NCI-H460 (cell line): ENCODE measurements around the gene KBTBD12. TPM values are rescaled to one million over a fixed set of nuclear protein-coding genes. Genes with fewer than 3 reads are reported as not detected.

Experiments
- DNase-seq: peaks from one replicate; pipeline ENCODE4 v3.0.0-alpha.2; 2016; ENCODE audit warnings: low read depth; ENCODE audit errors: extremely low read depth
- small RNA-seq, 2 experiments: library from RNA; depleted of rRNA; stranded (forward); fragments of <200 nt; gene quantifications; one replicate each; pipeline ENCODE3, GENCODE V24; 2014
- total RNA-seq: library from RNA; depleted of rRNA; stranded (reverse); fragments of >200 nt; shearing (Covaris generic); gene quantifications from 2 replicates; pipeline ENCODE4 v1.2.3, GENCODE V29; 2014; rRNA removed

The KBTBD12 gene
- total RNA-seq, 1 experiment from 2014 or later: not detected

DNA sequence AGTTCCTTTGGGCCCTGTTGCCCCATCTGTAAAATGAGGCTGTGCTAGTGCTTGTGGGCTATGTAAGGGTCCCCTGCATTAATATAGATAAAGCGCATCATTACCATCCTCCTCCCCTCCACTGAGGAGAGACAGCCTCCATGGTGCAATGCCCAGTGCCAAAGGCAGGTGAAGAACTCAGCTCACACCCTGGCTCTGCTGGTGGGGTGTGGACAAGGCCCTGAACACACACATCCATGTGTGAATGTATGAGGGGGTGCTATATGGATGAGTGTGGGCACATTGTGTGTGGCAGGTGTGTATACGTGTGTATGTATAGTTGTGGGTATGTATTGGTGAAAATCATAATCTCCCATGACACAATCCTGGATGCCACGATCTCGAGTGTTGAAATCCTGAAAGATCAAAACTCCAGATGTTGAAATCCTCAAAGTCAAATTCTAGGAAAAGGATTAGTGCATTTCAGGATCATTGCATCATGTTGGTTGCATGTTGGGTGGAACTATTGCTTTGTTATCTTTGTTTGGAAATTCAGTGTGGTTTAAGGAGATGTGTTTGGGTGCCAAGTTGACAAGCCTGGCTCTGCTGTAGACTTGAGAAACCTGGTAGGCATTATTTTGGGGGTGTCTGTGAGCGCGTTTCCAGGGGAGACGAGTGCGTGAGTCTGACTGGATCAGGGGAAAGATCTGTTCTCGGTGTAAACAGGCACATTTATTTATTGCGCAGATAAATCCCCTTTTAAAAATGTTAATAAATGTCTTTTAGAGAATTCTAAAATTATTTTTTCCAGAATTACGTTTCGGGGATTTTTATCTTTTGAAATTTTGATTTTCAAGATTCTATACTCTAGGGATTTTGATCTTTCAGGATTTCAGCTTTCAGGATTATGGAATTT, 95.2 kb downstream of the KBTBD12 start:
- DNase-seq: peak; percentile 66

DNA sequence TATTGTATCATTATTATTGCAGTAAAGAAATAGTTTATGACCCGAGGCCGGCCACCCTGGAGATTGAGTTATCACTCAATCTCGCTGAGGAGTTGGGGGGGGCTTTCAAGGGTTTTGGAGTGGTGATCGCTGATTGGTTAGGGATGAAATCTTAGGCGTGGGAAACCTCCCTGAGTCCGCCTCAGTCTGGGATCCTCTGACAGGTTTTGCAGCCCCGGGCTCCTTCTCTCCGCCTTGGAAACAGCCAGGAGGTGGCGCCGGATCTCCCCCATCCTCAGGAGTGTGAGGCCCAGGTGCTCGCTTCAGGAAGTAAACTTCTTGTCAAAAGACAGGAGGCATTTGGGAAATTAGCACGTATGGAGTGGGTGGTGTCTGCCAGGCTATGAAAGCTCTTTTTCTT, 96.1 kb downstream of the KBTBD12 start:
- DNase-seq: peak; percentile 45

DNA sequence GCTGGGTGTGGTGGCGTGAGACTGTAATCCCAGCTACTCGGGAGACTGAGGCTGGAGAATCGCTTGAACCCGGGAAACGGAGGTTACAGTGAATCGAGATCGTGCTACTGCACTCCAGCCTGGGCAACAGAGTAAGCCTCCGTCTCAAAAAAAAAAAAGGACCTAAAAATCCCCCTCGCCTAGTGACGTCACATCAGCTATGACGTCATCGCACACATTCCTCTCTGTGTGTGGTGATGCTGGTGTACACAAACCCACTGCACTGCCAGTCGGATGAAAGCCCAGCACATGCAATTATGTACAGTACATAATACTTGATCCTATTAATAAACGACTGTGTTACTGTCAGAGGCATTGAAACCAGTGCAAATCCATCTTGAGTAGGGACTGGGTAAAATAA, 97.0 kb downstream of the KBTBD12 start:
- no peak for DNase-seq

DNA sequence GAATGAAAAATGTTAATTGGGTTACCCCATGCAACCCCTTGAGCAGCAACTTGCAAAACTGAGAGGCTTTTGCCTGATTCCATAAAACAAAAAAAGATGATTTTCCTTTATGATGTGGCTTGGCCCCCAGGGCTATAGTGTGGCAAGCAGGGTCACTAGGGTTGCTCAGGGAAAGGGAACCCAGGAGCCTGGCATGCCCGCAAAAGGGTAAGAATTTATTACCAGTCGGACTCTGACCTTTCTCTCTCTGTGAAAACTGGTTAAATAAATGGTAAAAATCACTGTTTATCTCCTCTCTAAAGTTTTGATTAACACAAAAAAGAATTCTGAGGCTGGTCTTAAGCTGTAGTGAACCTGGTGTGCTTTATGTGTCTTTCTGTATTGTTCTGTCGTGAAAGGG, 99.5 kb downstream of the KBTBD12 start:
- DNase-seq: no peak

- no peak for DNase-seq
Measured at GRCh38 chr3:128016502-128016901, 101.5 kb downstream of the KBTBD12 start.

- DNase-seq: no peak
Measured at GRCh38 chr3:128021768-128022372, 106.8 kb downstream of the KBTBD12 start.

- no peak for DNase-seq
Measured at GRCh38 chr3:128033102-128033501, 118.1 kb downstream of the KBTBD12 start.

DNA sequence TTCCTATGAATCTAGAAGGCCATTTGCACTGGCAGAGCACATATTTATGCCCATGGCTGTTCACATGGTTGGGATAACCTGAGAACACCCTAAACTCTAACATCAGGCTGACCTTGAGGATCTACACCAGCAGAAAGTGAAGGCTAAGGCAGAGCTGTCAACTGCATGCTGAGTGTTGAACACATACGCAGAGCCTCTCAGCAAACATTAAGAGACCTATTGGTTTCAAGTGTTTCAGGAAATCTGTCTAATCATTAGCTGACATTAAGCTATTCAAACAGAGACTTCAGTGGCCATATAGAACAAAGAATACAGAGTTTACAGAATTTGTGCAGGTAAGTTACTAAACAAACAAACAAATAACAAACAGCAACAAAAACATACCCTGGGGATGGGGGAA, 121.1 kb downstream of the KBTBD12 start:
- no peak for DNase-seq

Small RNA genes within 50 kb of the gene (small RNA-seq; reads per million reads assigned to genes)
- gene RNA5SP139: 0 reads per million in 2 experiments

Other genes starting within 250 kb of the KBTBD12 start
- gene ABTB1, start 242.3 kb upstream of the KBTBD12 start, total RNA-seq: 1.6 and 2.9 TPM in 2 replicates
- 1.6 and 2.0 TPM in 2 replicates for gene MGLL, start 92.7 kb upstream of the KBTBD12 start, total RNA-seq
- 133 and 136 TPM in 2 replicates for gene SEC61A1, start 137.2 kb downstream of the KBTBD12 start, total RNA-seq
- 225 and 238 TPM in 2 replicates for gene RUVBL1, start 208.6 kb downstream of the KBTBD12 start, total RNA-seq
- 5.2 and 6.2 TPM in 2 replicates for gene EEFSEC, start 238.2 kb downstream of the KBTBD12 start, total RNA-seq